HG03571 (cell line): ENCODE measurements around the gene PSTPIP1.

Experiments used
- ATAC-seq: cut with Tn5 transposase; IDR thresholded peaks from one replicate; pipeline ENCODE4 v1.9.1; 2021; ENCODE audit not compliant: unreplicated experiment

The PSTPIP1 gene

DNA sequence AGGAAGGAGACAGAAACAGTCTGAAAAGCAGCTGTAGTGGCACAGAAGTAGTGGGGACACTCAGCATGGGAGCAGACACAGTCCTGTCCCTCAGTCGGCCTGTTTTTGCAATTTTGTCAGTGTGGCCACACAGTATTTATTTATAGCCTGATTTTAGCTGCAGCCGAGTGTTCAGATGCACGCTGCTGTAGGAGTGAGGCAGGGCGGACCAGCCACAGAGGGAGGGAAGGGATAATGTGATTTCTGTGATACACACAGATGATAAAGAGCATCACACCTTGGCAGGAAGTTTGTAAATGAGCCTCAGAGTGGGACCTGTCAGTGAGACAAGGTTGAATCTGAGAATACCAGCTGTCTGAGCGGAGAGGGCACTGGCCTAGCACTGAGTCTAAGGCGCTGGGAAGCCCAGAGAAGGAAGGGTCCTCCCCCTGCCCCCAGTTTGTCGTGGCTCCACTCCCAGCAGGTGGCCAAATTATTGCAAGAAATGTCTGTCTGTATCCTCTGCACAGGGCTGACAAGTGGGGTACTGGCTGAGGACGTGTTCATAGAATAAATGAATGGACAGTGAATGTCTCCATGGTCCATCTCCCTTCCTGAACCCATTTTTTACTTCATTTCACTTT is 3.8 kb downstream of the PSTPIP1 start:
- no peak for ATAC-seq

DNA sequence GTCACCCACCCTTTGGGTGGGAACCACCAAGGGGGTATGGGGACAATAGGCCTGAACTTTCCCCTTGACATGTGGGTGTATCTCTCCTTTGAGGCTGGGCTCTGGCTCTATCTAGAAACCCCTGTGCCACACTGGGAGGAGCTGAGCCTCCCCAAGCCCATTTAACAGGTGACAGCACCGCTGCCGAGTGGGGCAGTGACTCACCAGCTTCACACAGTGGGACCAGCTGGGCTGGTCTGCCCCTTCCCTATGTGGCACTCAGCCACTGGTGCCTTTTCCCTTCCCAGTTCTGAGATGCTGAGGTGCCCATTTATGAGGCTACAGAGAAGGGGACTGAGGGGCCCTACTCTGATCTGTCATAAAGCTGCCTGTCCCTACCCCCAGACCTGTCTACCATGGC is 5.1 kb downstream of the PSTPIP1 start:
- ATAC-seq: no peak

DNA sequence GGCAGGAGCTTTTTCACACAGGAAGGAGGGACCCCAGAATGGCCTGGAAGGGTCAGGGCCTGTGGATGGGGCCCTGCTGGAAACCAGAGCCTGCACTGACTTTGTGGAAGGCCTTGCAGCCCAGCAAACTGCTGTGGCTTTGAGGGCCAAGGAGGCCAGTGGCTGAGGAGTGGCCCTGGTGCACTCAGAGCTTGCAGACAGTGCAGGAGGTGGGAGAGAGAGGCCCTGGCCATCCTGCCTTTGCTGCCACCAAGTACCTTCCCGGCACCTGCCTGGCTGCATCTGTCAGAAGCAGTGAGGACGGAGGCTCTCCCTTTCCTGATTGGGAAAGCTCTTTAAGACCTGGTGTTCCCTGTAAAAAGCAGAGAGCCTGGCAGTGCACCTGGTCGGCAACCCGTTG is 6.4 kb downstream of the PSTPIP1 start:
- no peak for ATAC-seq

DNA sequence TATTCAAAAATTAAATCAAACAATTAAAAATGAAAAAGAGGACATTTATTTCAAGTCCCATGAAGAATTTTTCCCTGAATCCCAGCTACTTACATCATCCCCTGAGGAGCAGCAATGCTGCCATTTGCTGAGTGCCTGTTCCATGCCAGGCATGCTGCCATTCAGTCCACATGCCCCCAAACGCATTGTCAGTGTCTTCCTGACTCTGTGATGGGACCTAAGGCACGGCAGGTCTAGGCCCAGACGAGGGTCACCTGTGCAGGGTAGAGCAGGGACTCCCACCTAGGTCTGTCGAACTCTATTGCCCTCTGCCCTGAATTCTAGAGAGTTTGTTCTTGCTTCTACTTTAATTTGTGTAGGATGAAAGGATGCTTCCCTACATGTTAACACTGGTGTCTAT is 7.0 kb downstream of the PSTPIP1 start:
- no peak for ATAC-seq

DNA sequence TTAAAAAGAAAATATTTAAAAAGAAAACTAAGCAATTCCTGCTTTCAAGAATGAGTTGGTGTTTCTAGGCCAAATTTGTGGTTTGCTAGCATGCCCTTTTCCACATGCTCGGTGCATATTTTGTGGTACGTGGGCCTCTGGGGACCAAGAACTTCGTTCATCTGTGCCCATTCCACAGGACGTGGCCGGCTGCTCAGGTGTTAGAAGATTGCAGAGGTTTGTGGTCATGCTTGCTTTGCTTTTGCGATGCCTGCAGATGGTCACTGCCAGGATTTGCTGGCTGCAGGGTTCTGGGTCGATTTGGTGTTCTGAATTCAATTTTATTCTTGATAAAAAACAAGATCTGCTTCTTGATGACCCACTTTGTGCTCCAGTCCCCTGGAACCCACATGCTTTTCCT is 7.5 kb downstream of the PSTPIP1 start:
- ATAC-seq: no peak

DNA sequence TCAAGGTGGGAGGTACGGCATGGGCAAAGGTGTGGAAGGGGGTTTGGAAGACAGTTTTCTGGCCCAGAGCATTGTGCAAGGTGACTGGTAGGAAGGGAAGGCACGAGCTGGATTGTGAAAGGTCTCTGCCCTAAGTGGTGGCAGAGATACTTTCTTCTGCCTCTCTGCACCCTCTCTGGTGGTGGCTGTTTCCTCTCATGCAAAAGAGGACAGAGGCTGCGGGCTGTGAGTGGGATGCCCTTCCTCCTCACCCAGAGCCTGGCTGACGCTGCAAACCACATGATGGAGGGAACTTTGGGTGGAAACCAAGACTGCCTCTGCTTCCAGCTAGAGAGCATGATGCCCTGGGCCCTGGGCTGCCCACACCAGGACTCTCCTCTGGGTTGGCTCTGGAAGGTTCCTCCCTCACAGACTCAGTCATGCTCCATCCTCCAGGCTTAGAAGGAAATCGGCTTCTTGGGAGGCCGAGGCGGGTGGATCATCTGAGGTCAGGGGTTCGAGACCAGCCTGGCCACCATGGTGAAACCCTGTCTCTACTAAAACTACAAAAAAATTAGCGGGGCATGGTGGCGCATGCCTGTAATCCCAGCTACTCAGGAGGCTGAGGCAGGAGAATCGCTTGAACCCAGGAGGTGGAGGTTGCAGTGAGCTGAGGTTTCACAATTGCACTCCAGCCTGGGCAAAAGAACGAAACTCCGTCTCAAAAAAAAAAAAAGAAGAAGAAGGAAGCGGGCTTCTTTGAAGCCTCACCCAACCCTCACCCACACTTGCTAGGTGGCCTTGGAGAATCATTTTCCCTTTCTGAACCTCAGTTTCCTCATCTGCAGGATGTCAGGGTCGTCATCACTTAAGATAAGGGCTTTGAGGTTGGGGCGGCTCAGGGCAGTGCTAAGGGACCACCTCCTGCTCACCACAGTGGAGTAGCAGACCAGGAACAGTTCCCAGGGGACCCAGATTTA is 8.3 kb downstream of the PSTPIP1 start:
- no peak for ATAC-seq

DNA sequence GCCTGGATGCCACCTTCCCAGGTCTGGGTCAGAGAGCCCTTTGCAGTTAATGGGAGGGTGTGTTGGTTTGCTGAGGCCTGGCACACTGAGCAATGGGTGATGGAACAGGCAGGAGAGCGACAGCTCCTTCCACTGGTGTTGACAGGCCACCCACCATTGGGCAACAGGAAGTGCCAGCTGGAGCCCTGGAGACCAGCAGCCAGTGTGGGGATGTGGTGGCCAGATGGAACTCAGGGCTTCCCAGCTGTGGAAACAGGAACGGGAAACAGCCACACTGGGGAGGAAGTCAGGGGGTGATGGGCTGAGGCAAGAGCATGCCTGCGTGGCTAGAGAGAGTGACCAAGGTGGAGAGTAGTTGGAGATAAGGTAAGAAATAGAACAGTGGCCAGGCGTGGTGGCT is 9.3 kb downstream of the PSTPIP1 start:
- no peak for ATAC-seq

DNA sequence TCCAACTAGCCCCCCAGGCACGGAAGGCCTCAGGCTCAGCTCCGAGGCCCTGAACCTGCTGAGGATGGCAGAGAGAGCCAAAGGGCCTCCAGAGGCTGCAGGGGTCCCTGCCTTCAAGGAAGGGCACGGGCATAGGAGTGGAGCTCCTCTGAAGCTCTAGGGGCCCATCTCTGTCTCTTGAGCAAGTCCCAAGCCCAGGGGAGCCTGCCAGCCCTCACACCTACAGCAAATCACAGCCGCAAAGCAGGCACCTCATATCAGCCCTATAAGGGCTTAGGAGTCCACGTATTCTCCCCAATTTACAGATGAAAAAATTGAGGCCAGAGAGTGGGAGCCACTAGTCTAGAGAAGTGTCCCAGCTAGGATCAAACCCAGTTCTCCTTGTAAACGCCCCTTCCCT is 14.2 kb downstream of the PSTPIP1 start:
- ATAC-seq: no peak

DNA sequence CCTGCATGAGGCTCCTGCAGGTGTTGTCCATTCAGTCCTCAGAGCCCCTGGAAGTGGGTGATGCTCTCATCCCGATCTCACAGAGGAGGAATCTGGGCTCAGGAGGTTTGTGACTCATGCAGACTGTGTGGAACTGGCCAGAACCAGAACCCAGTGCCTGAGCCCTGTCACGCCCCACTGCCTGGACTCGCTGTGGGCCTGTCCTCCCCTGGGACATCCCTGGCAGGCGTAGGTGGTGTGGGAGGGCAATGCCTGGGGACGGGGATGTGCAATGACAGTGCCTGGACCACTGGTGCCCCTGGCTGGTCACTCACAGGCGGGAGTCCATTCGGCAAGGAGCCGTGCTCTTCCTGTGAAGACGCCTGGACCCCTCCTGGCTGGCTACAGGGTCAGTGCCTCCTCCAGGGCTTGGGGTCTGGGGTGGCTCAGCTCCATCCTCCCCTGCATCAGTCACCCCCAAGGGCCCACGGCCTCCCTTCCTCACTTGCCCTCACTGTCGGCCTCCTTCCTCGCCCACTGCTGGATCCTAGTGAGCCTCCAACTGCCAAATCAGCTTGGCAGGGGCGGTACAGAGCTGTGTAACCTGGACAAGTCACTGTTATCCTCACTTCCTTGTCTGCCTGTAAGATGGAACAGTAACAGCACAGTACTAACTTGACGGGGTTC is 14.9 kb downstream of the PSTPIP1 start:
- no peak for ATAC-seq

DNA sequence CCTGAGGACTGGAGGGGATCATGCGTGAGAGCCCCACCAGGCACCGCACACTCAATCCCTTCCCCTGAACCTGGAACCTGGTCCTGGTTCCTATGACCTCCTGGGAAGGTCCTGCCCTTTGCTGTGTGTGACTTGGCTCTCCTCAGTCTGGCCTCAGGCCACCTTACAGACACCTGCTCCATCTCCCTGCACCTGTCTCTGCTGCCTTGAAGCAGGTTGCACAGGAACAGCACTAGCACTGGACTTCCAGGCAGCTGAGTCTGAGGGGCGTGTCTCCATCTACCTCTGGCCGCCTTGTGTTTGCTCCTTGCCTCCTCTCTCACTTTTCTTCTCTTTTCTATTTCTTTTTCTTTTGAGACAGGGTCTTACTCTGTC is 15.4 kb downstream of the PSTPIP1 start:
- no peak for ATAC-seq

DNA sequence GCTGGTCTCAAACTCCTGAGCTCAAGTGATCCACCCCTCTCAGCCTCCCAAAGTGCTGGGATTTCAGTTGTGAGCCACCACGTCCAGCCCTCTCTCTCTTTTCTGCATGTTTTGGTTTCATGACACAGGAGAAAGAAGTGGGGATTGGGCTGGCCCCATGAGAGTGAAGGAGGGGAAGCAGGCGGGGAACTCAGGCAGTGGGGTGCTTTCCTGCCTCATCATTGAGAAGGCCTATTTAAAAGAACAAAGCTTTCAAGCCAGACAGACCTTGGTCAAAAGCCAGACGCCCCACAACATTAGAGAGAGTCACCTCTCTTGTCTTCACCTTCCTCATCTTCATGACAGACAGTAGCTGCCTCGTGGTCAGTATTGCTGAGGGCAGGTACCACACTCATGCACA is 15.9 kb downstream of the PSTPIP1 start:
- ATAC-seq: no peak

DNA sequence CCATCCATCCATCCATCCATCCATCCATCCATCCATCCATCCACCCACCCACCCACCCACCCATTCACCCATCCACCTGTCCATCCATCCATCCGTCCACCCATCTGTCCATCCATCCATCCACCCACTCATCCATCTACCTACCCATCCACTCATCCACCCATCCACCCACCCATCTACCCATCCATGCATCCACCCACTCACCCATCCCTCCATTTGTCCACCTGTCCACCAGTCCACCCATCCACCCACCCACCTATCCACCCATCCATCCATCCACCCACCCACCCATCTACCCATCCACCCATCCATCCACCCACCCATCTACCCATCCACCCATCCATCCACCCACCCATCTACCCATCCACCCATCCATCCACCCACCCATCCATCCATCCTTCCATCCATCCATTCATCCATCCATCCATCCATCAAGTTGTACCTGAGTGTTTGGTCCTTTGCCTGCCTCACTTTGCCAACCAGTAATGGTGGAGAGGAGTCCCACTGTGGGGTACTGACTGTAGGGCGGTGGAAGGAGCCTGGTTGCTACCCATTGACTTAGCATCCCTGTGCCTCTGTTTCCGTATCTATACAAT is 17.3 kb downstream of the PSTPIP1 start:
- no peak for ATAC-seq

DNA sequence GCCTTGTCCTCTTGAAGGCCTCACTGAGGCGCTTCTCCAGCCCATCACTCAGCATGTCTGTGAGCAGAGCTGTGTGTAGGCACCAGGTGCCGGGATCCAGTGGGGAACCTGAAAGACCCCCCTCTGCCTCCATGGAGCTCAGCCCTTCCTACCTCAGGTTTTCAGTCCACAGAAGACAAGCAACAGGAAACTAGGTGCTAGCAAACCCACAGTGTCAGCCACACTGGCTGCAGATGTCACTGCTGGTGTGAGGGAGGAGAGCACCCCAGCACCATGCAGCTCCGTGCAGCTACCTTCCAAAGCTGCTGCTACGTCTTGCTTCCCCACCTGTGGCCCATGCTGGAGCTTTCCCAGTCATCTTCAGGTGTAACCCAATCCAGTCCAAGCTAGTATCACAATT is 17.9 kb downstream of the PSTPIP1 start:
- no peak for ATAC-seq

DNA sequence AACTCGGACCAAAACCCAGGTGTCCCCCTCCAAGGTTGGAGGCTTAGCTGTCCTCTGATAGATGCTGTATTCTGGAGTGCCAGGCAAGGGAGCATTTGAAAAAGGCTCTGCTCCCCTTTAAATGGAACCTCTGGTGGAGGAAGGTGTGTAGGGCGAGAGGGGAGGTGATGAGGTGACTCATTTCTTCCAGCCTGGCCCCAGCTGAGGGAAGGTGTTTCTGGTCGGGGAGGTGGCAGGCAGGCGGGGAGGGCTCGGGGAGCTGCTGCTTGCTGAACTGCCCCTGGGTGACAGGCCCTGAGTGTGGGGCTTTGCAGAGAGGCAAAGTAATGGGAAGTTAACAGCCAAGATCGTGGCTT is 18.8 kb downstream of the PSTPIP1 start:
- peak; percentile 22 for ATAC-seq

DNA sequence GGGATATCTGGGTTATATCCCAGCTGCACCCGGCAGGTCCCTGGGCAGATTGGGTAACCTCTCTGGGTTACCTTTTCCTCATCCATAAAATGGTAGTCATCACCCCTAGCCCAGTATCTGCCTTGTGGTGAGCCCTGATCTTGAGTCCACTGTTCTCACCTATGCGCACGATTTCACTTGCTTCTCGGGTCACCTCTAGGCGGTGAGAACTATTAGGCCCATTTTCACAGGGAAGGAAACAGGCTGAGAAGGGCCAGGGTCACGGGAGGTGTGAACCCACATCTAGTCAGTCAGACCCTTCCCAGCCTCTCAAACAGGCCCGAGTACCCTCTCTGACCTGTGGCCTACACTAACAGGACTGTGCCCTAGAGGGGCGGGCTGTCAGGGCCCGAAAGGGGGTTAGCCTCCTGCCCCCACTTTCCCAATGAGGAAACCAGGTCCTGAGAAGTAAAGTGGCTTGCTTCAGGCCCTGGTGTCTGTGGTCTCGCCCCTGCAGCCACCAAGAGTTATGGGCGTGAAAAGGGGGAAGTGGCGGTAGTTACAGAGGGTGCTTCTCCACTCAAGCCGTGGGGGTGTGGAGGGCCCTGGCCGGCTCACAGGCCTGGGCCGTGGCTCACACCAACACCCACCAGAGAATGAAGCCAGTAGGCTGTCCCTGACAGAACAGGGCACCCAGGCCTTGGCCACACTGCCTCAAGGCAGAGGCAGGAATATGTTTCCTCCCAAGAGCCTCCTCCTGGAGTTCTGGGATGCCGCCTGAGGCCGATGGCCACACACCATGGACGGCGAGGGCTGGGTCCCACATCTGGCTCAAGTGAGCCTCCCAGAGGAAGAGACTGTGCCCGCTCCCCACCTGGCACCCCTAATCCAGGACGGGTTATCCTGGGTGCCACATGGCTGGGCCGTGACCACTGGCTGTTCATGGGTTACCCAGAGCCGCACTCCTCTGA is 19.5 kb downstream of the PSTPIP1 start:
- peak; percentile 67 for ATAC-seq

DNA sequence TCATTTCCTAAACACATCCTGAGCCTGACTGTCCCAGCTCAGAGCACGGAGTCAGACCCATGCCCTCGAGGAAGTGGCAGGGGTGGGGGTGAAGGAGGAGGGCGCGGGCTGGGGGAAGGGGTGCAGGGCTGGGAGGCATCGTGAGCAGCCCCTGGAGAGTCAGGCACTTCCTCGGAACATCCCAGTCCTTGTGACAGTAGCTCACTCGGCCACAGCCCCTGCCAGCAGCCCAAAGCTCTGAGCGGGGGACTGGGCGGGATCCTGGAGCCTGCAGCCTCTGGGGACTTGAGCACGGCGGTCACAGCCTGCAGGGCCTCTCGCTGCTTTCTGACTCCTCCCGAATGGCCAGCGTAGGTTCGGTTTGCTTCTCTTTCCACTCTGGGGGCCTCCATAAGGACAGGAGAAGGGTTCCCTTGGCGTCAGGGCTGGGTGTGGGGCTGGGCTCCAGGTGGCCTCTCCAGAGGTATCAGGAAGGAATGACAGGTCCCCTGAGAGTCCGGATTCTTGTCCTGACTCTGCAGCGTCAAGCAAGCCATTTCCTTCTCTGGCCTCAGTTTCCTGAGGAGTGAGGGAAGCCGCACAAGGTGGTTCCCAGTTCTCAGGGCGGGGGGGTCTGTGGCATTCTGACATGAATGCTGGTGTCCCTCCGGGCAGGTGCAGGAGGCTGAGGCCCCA is 20.9 kb downstream of the PSTPIP1 start:
- ATAC-seq: no peak

DNA sequence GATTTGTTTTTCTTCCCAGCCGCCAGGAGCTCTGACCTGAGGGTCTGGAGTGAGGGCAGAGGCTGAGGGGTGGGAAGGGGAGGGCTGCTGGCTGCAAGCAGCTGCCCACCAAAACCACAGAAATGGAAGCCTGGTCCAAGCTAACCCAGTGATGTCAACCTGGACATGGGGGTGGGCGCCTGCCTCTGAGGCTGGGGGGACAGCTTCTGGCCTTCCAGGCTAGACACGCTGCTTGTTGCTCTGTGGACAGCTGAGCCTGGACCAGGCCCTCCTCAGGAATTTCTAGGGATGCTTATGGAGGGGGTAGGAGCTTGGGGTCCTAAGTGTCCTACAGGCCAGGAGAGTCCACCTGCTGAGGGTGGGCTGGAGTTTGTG is 21.4 kb downstream of the PSTPIP1 start:
- no peak for ATAC-seq

DNA sequence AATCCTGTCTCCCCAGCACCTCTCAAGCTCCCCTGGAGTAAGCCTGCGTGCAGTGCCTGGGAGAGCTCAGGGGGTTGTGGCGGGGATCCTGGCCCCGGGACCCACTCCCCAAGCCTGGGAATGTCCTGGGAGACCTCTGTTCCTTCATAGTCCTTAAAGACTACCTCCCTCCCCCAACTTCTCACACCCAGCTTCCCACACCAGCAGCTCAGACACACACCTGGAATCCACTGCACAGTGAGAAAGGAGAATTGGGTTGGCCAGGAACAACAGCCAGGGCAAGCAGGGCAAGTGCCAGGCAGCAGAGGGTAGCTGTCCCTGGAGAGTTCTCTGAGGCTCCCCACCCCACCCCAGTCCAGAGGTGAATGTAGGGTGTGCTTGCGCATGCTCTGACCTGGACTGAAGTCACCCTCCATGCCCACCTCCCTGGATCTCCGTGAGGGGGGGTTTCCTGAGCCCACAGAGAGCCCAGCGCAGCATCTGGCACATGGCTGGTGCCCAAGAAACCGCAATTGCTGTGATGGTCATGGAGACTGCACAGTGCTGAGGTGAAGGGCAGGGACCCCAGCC is 22.2 kb downstream of the PSTPIP1 start:
- ATAC-seq: no peak

DNA sequence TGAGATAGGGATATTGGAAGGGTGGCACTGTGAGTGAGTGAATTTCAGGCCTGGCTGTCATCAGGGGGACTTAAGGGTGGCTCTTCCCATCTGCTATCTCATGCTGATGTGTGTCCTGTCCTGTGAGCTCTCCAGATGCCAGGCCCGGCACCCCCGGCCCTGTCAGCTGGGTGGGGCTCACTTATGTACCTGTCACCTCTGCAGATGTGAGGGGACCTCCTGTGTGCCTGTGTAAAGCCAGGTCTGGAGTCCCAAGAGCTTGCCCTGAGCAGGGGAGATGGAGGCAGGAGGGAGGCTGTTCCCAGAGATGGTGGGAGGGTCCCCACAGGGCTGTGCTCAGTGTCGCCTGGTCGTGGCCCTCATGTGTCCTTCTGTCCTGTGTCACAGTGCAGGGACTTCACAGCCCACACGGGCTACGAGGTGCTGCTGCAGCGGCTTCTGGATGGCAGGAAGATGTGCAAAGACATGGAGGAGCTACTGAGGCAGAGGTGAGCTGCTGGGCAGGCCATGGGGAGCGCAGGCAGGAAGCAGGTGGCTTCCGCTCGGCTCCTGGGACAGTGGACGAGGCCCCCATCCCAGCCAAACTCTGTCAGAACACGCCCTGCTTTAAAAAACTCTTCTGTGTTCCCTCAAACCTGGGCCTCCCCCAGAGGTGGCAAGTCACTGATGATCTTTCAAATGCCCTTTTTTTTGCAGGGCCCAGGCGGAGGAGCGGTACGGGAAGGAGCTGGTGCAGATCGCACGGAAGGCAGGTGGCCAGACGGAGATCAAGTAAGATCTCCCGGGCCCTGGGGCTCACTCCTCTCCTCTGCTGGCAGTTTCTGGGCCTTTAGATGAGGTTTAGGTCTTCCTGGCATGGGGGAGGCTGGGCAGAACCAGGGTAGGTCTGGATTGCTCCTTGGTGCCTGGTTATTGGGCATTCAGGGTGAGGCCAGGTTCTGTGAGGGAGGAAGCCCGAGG is 23.1 kb downstream of the PSTPIP1 start:
- ATAC-seq: no peak
